CD4-positive, alpha-beta T cell (primary cell): ENCODE data around the gene SP2. TPM values are rescaled to one million over a fixed set of nuclear protein-coding genes. Genes with fewer than 3 reads are reported as not detected.

Source experiments
- ATAC-seq: fragments of 200-7000 bp; cut with Tn5 transposase; one replicate; pipeline ENCODE4 v1.10.0; 2022; ENCODE audit warnings: mild to moderate bottlenecking; ENCODE audit not compliant: poor library complexity
- CTCF ChIA-PET: fragments of 350-600 bp; sonication (Branson Sonifier 250); formaldehyde crosslinking; loops from one replicate; lab custom pipeline; 2021; ENCODE audit warnings: antibody characterized with exemption, inconsistent platforms; lab: Charles Lee
- POLR2A ChIA-PET: fragments of 350-600 bp; sonication (Branson Sonifier 250); formaldehyde crosslinking; loops from one replicate; lab custom pipeline; 2021; ENCODE audit warnings: antibody characterized with exemption, inconsistent platforms; lab: Charles Lee
- DNase-seq, 14 experiments: peaks; one replicate each; pipeline ENCODE4 v3.0.0-alpha.2; 2013 to 2020; ENCODE audit warnings: mixed read lengths in 2 of 14
- H3K27ac ChIP-seq, 2 donors: one replicate each; pipeline versions ENCODE4 v1.5.1 to v1.7.0; 2013; ENCODE audit warnings: low read length in 2 of 2, low read depth in 1 of 2, mild to moderate bottlenecking in 1 of 2
- H3K27me3 ChIP-seq, 2 experiments: 1 replicate in 1 of 2; 2 replicates in 1 of 2; pipeline versions ENCODE4 v1.6.1 to v1.7.0; 2013; ENCODE audit warnings: low read length in 2 of 2, control low read depth in 1 of 2, mild to moderate bottlenecking in 1 of 2, moderate library complexity in 1 of 2; ENCODE audit not compliant: insufficient read depth in 2 of 2, control insufficient read depth in 1 of 2
- H3K36me3 ChIP-seq: one replicate; pipeline ENCODE4 v1.6.1; 2013; ENCODE audit warnings: low read length, control low read depth; ENCODE audit not compliant: insufficient read depth
- H3K4me1 ChIP-seq: one replicate; pipeline ENCODE4 v1.6.1; 2013; ENCODE audit warnings: low read length, control low read depth; ENCODE audit not compliant: insufficient read depth
- H3K4me3 ChIP-seq: one replicate; pipeline ENCODE4 v1.5.1; 2013; ENCODE audit warnings: mild to moderate bottlenecking, low read length, moderate library complexity
- H3K9me3 ChIP-seq, 2 experiments: 1 replicate in 1 of 2; 2 replicates in 1 of 2; pipeline versions ENCODE4 v1.6.1 to v1.7.0; 2013; ENCODE audit warnings: low read length in 2 of 2, mild to moderate bottlenecking in 2 of 2, control low read depth in 1 of 2, moderate library complexity in 1 of 2; ENCODE audit not compliant: control insufficient read depth in 1 of 2, insufficient read depth in 1 of 2
- H3K27ac Mint-ChIP-seq: one replicate; pipeline ENCODE4 v1.8.0; 2020; ENCODE audit warnings: mixed read lengths
- H3K27me3 Mint-ChIP-seq: one replicate; pipeline ENCODE4 v1.8.0; 2021; ENCODE audit warnings: mixed read lengths
- H3K36me3 Mint-ChIP-seq: one replicate; pipeline ENCODE4 v1.8.0; 2021; ENCODE audit warnings: low read depth, mixed read lengths
- H3K4me1 Mint-ChIP-seq: one replicate; pipeline ENCODE4 v1.8.0; 2021; ENCODE audit warnings: low read depth, mixed read lengths
- H3K4me3 Mint-ChIP-seq: one replicate; pipeline ENCODE4 v1.8.0; 2020; ENCODE audit warnings: mild to moderate bottlenecking, mixed read lengths
- H3K9me3 Mint-ChIP-seq: one replicate; pipeline ENCODE4 v1.8.0; 2020; ENCODE audit warnings: mixed read lengths
- CTCF ChIP-seq: fragments of 200-600 bp; IDR thresholded peaks from one replicate; pipeline ENCODE4 v1.8.0; 2022; ENCODE audit warnings: antibody characterized with exemption, mild to moderate bottlenecking
- intact Hi-C, 2 experiments: fragments of 100-400 bp; cut with DNase I in 1 of 2; cut with micrococcal nuclease in 1 of 2; formaldehyde crosslinking; loops; one replicate each; pipeline versions ENCODE4 v1.15.1 to v1.9.0; 2023 to 2025; cut with DNase I, micrococcal nuclease
- total RNA-seq, 174 experiments: library from RNA in 2 of 174; stranded (reverse) in 2 of 174; gene quantifications; one replicate each; pipeline ENCODE4 v1.2.3 and lab custom pipeline; 2021 to 2026

Gene SP2
- total RNA-seq, 2 experiments from 2014 or later = 19.9 to 21.5 TPM

DNA sequence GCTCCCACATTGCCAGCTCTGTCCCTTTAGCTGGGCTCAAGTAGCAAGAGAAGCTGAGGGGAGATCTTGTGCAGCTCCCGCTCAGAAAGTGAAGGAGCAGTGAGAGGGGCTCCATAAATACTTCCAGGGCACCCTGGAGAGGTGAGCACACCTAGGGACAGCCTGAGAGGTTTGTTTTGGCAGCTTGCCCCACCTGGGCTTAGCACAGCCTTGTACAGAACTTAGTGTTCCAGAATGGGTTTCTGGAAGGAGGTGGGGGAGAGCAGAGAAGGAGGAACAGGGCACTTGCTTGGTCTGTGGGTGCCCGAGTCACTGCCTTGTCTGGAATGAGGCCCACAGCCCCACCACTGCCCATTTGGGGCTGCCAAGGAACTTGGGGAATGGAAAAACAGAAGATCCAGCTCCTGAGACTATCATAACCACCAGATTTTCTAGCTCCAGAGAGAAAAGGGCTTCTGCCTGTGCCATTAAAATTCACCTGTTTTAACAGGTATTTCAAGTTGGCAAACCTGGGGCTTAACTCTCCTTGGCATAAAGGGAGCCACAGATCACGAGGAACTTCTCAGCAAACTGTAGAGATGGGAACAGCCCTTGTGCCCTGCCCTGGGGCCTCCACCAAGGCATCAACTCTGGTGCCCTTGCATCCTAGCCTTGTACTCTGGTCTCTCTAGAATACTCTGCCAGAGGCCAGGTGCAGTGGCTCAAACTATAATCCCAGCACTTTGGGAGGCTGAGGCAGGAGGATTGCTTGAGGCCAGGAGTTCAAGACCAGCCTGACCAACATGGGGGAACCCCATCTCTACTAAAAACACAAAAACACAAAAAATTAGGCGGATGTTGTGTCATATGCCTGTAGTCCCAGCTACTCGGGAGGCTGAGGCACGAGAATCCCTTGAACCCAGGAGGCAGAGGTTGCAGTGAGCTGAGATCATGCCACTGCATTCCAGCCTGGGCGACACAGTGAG lies 59.7 kb downstream of the SP2 start:
- Mint-ChIP-seq H3K27me3 (no peaks in the 10 kb centered on the region), H3K4me1 (no peaks in the 10 kb centered on the region), H3K27ac (no peak overlapping the region), H3K4me3 (no peak overlapping the region), H3K36me3 (no peaks in the 10 kb centered on the region), H3K9me3 (no peaks in the 10 kb centered on the region)
- no peaks in the 10 kb centered on the region for H3K36me3 ChIP-seq
- DNase-seq = no peak
- H3K27me3 ChIP-seq = no peaks in the 10 kb centered on the region
- CTCF ChIA-PET = interaction anchor here (1.0 kb wide), 1 partner anchor 9 kb away, joined by 4 read pairs; no protein-coding TSS in a partner anchor
- H3K9me3 ChIP-seq = no peaks in the 10 kb centered on the region
- POLR2A ChIA-PET = interaction anchor here (0.5 to 1.6 kb wide), 3 partner anchors 15 to 60 kb away, joined by 3 to 4 read pairs (median 3); partner anchors contain the start of genes CDK5RAP3 and SP2
- no peak overlapping the region for H3K4me3 ChIP-seq
- no peak for ATAC-seq
- TF ChIP-seq CTCF = no peak
- no peaks in the 10 kb centered on the region for H3K4me1 ChIP-seq
- intact Hi-C loops = no loop called here
- H3K27ac ChIP-seq = no peak overlapping the region

DNA sequence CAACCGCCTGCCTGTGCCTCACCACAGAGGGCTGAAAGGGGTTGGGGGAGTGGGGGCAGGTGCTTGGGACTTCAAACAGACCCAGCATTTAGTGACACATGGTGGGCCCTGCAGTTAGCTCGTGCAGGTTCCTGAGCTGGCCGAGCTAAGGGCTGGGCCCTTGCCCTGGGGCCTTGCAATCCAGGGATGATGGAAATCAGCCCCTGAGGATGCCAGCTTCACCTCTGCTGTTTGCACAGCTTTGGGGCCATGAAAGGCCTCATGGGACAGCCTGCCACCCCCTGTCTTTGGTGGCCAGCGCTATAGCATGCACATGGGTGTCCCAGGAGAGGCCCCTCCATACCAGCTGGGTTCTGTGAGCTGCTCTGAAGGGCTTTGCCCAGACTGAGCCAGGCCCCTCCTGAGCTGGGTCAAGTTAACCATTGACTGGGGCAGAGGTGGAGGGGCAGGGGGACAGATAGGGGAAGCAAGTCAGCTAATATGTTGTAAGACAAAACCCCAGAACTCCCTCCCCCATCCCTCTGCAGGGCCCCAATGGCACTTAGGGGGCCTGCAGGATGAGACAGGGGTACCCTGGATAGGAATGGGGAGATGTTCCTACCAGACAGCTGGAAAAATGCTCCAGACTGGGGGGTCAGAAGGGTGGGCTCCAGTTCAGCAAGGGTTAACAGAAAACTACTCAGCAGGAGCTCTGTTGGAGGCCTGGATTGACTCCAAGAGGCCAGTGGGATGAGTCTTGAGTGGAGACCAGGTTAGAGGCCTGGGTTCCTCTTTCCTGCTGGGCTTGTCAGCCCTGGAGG lies 61.0 kb downstream of the SP2 start:
- TF ChIP-seq CTCF = no peak
- no peaks in the 10 kb centered on the region for H3K27me3 ChIP-seq
- DNase-seq = no peak
- ChIA-PET CTCF (interaction anchor here (1.3 kb wide), 1 partner anchor 14 kb away, joined by 7 read pairs; the partner anchor contains the start of gene CDK5RAP3), POLR2A (no interaction called here)
- no peak overlapping the region for H3K4me3 ChIP-seq
- no peak overlapping the region for H3K27ac Mint-ChIP-seq
- intact Hi-C loops = no loop called here
- no peaks in the 10 kb centered on the region for H3K9me3 ChIP-seq
- no peaks in the 10 kb centered on the region for H3K27me3 Mint-ChIP-seq
- H3K9me3 Mint-ChIP-seq = no peaks in the 10 kb centered on the region
- H3K4me1 Mint-ChIP-seq = no peaks in the 10 kb centered on the region
- no peak overlapping the region for H3K27ac ChIP-seq
- no peak overlapping the region for H3K4me3 Mint-ChIP-seq
- ATAC-seq = no peak
- H3K4me1 ChIP-seq = no peaks in the 10 kb centered on the region
- no peaks in the 10 kb centered on the region for H3K36me3 ChIP-seq
- H3K36me3 Mint-ChIP-seq = no peaks in the 10 kb centered on the region

GRCh38 chr17:47957591-47958490 lies 61.8 kb downstream of the SP2 start, which contains the start of gene PRR15L:
Gene PRR15L, minus strand, starts transcription at chr17:47957883. Its CDS starts 4,649 bp downstream, at chr17:47953234.
- Histone ChIP-seq H3K27me3 (no peaks in the 10 kb centered on the region), H3K4me3 (no peak within 1 kb of the TSS), H3K36me3 (no peaks in the 10 kb centered on the region), H3K4me1 (no peaks in the 10 kb centered on the region), H3K9me3 (no peaks in the 10 kb centered on the region), H3K27ac (no peak within 1 kb of the TSS)
- intact Hi-C loops = no loop called here
- Mint-ChIP-seq H3K9me3 (no peaks in the 10 kb centered on the region), H3K4me1 (no peaks in the 10 kb centered on the region), H3K36me3 (no peaks in the 10 kb centered on the region), H3K27ac (no peak within 1 kb of the TSS), H3K27me3 (no peaks in the 10 kb centered on the region), H3K4me3 (no peak within 1 kb of the TSS)
- no peak for TF ChIP-seq CTCF
- ATAC-seq (no peak), DNase-seq (no peak)
- ChIA-PET CTCF (interaction anchor here (1.3 kb wide), 1 partner anchor 14 kb away, joined by 7 read pairs; the partner anchor contains the start of gene CDK5RAP3), POLR2A (no interaction called here)
